ENCODE measurements around the gene ZNF273. TPM values are rescaled to one million over a fixed set of nuclear protein-coding genes. Genes with fewer than 3 reads are reported as not detected.

Gene ZNF273
- total RNA-seq, 1 experiment from 2014 or later, result 17.9 TPM

DNA sequence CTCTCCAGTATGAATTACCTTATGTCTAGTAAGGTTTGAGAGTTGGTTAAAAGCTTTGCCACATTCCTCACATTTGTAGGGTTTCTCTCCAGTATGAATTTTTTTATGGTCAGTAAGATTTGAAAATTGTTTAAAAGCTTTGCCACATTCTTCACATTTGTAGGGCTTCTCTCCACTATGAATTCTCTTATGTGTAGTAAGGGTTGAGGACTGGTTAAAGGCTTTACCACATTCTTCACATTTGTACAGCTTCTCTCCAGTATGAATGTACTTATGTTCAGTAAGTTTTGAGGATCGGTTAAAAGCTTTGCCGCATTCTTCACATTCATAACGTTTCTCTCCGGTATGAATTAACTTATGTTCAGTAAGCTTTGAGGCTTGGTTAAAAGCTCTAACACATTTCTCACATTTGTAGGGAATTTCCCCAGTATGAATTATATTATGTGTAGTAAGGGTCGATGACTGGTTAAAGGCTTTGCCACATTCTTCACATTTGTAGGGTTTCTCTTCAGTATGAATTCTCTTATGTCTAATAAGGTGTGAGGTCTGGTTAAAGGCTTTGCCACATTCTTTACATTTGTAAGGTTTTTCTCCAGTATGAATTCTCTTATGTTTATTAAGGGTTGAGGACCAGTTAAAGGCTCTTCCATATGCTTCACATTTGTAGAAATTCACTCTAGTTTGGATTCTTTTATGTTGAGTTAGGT, 75.6 kb downstream of the ZNF273 start:
- H3T11ph ChIP-seq (ENCODE audit: low read length), result no peak overlapping the region
- H3K18ac ChIP-seq (ENCODE audit: insufficient read length, low read depth, low read length), result no peak overlapping the region
- no peak overlapping the region for H2BK12ac ChIP-seq (ENCODE audit: insufficient read length, low read depth, low read length)
- H3K27me3 ChIP-seq (ENCODE audit: insufficient read depth, low read length), result no peaks in the 10 kb centered on the region
- no peak overlapping the region for H3K23ac ChIP-seq (ENCODE audit: insufficient read length, low read depth, low read length)
- H2AFZ ChIP-seq (ENCODE audit: low read length), result no peak overlapping the region
- H3K9ac ChIP-seq (ENCODE audit: extremely low read depth, insufficient read length, low read length), result no peak overlapping the region
- no peak overlapping the region for H4K5ac ChIP-seq (ENCODE audit: insufficient read length, low read depth, low read length)
- Mint-ChIP-seq H3K4me3 (no peak overlapping the region), H3K4me1 (no peaks in the 10 kb centered on the region), H3K27ac (no peak overlapping the region), H3K27me3 (ENCODE audit: low read depth) (no peaks in the 10 kb centered on the region; the same call in none of the 2 replicates), H3K36me3 (ENCODE audit: insufficient read depth in 1 of 3, low read depth in 3 of 3) (peaks cover 68 to 86% (median 74%) of the 10 kb centered on the region in 3 experiments), H3K9me3 (peaks cover 78% of the 10 kb centered on the region in 2 experiments)
- no peaks in the 10 kb centered on the region for H3K79me1 ChIP-seq (ENCODE audit: insufficient read depth, low read depth, low read length, poor library complexity, severe bottlenecking)
- no peak overlapping the region for H4K91ac ChIP-seq (ENCODE audit: insufficient read length, low read depth, low read length)
- TF ChIP-seq, protein P1, sequence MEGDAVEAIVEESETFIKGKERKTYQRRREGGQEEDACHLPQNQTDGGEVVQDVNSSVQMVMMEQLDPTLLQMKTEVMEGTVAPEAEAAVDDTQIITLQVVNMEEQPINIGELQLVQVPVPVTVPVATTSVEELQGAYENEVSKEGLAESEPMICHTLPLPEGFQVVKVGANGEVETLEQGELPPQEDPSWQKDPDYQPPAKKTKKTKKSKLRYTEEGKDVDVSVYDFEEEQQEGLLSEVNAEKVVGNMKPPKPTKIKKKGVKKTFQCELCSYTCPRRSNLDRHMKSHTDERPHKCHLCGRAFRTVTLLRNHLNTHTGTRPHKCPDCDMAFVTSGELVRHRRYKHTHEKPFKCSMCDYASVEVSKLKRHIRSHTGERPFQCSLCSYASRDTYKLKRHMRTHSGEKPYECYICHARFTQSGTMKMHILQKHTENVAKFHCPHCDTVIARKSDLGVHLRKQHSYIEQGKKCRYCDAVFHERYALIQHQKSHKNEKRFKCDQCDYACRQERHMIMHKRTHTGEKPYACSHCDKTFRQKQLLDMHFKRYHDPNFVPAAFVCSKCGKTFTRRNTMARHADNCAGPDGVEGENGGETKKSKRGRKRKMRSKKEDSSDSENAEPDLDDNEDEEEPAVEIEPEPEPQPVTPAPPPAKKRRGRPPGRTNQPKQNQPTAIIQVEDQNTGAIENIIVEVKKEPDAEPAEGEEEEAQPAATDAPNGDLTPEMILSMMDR (conservative IDR thresholded peaks at IDR 0.05), result no peak
- no peak overlapping the region for H2BK15ac ChIP-seq (ENCODE audit: low read depth, low read length)
- no peak for DNase-seq
- H3K56ac ChIP-seq (ENCODE audit: insufficient read length, low read depth, low read length), result no peak overlapping the region
- H3K23me2 ChIP-seq (ENCODE audit: insufficient read length, low read depth, low read length, poor library complexity, severe bottlenecking), result no peaks in the 10 kb centered on the region
- no peak overlapping the region for H3K4me2 ChIP-seq (ENCODE audit: insufficient read depth, insufficient read length, low read length)
- no peak overlapping the region for H2BK120ac ChIP-seq (ENCODE audit: low read depth, low read length, poor library complexity, severe bottlenecking)
- no peaks in the 10 kb centered on the region for H3K79me2 ChIP-seq (ENCODE audit: insufficient read depth, low read length)
- no peaks in the 10 kb centered on the region for H3K4me1 ChIP-seq (ENCODE audit: insufficient read depth, low read length)
- H3K4ac ChIP-seq (ENCODE audit: low read depth, low read length), result no peak overlapping the region
- no CpG with 5 or more reads among the region's 5 CpGs for WGBS (ENCODE audit: extremely low coverage, insufficient read length, low lambda C conversion rate)
- peaks cover 52% of the 10 kb centered on the region for H3K9me3 ChIP-seq (ENCODE audit: control insufficient read depth, low read depth, low read length)
- H4K20me1 ChIP-seq (ENCODE audit: control insufficient read depth, insufficient read depth, insufficient read length), result no peaks in the 10 kb centered on the region
- no peak overlapping the region for H4K8ac ChIP-seq (replicated peaks; ENCODE audit: insufficient read length, low read depth, low read length)
- H3K14ac ChIP-seq (ENCODE audit: insufficient read depth, low read length), result no peak overlapping the region
- no peak overlapping the region for H2AK5ac ChIP-seq (ENCODE audit: insufficient read length, low read length)
- H2BK20ac ChIP-seq (ENCODE audit: low read depth, low read length, poor library complexity, severe bottlenecking), result no peak overlapping the region
- no peak overlapping the region for H2BK5ac ChIP-seq (ENCODE audit: insufficient read length, low read length)
- H3K27ac ChIP-seq (ENCODE audit: insufficient read length, low read depth, low read length), result no peak overlapping the region

Other genes starting within 250 kb of the ZNF273 start
- gene ZNF107, start 237.1 kb upstream of the ZNF273 start, total RNA-seq (2021), result 23.3 and 24.7 TPM in 2 replicates
- gene ZNF138, start 108.8 kb upstream of the ZNF273 start, total RNA-seq (2021), result 23.4 and 25.6 TPM in 2 replicates
- 11.6 and 13.6 TPM in 2 replicates for gene ZNF117, start 87.8 kb downstream of the ZNF273 start, total RNA-seq (2021)
- gene ERV3-1, start 103.4 kb downstream of the ZNF273 start, total RNA-seq (2021), result 13.9 and 16.5 TPM in 2 replicates